ENCODE data around the gene VPS33A.

VPS33A gene

DNA sequence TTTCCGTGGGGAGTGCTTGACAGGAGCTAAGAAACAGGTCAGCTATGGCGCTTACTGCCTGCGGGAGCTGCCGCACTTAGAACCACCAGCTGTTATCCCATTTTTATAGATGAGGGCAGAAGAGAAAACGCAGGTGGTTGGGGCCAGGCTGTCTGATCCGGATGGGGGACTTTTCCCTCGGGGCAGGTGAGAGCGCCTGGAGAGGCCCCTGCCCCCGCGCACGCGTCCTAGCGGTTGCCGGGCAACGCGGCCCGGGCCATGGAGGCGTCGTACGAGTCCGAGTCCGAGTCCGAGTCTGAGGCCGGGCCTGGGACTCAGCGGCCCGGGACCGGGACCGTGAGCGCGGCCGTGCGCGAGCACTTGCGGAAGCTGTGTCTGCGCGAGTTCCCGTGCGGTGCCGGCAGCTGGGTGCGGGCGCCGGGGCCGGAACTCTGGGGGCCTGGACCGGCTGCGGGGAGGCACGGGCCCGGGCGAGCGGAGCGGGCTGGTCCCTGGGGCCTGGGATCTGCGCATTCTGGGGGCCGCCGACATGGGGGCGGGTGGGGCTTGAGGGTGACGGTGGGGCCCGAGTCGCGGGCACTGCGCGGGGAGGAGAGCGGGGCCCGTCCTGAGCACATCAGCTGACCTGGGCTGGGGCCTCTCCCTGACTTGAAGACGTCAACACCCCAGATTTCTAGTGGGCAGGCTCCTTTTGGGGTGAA lies 83.3 kb downstream of the VPS33A start, which contains the start of gene LRRC43:
Gene LRRC43, plus strand, starts transcription at position 237 of the 701 bp plus-strand sequence. Its CDS starts 22 bp downstream, at position 259.
- DNase-seq (ENCODE audit: low read depth) = peak; percentile 27
- peak within 1 kb of the TSS; percentile 53 for H3K4me3 ChIP-seq (ENCODE audit: low read length)
- TF ChIP-seq, protein P1, sequence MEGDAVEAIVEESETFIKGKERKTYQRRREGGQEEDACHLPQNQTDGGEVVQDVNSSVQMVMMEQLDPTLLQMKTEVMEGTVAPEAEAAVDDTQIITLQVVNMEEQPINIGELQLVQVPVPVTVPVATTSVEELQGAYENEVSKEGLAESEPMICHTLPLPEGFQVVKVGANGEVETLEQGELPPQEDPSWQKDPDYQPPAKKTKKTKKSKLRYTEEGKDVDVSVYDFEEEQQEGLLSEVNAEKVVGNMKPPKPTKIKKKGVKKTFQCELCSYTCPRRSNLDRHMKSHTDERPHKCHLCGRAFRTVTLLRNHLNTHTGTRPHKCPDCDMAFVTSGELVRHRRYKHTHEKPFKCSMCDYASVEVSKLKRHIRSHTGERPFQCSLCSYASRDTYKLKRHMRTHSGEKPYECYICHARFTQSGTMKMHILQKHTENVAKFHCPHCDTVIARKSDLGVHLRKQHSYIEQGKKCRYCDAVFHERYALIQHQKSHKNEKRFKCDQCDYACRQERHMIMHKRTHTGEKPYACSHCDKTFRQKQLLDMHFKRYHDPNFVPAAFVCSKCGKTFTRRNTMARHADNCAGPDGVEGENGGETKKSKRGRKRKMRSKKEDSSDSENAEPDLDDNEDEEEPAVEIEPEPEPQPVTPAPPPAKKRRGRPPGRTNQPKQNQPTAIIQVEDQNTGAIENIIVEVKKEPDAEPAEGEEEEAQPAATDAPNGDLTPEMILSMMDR (conservative IDR thresholded peaks at IDR 0.05; ENCODE audit: low read length) = no peak

Data from AG10803 (cell line).